Hepatocyte (in vitro differentiated cells): ENCODE measurements around the gene KIAA1671. TPM values are rescaled to one million over a fixed set of nuclear protein-coding genes. Genes with fewer than 3 reads are reported as not detected.
A peak's percentile ranks its signal among the peaks of the same experiment; 100 is the strongest.

Source experiments
- DNase-seq: peaks from one replicate; pipeline ENCODE4 v3.0.0-alpha.2; 2016; ENCODE audit warnings: low spot score
- H2AFZ ChIP-seq: fragments of 200-600 bp; sonication (generic); 2 replicates; pipeline ENCODE4 v1.6.0; 2016; ENCODE audit warnings: antibody characterized with exemption, mild to moderate bottlenecking
- H3K27ac ChIP-seq: fragments of 200-600 bp; sonication (generic); 2 replicates; pipeline ENCODE4 v1.5.1; 2016; ENCODE audit warnings: mild to moderate bottlenecking
- H3K27me3 ChIP-seq: fragments of 200-600 bp; sonication (generic); 2 replicates; pipeline ENCODE4 v1.6.1; 2016
- H3K36me3 ChIP-seq: fragments of 200-600 bp; sonication (generic); replicated peaks from 2 replicates; pipeline ENCODE4 v1.5.1; 2016; ENCODE audit warnings: low read depth; ENCODE audit not compliant: insufficient read depth
- H3K4me1 ChIP-seq: fragments of 200-600 bp; sonication (generic); 2 replicates; pipeline ENCODE4 v1.5.1; 2016; ENCODE audit warnings: mild to moderate bottlenecking, moderate library complexity; ENCODE audit not compliant: insufficient read depth
- H3K4me2 ChIP-seq: fragments of 200-600 bp; sonication (generic); 2 replicates; pipeline ENCODE4 v1.6.0; 2016
- H3K4me3 ChIP-seq: fragments of 200-600 bp; sonication (generic); 2 replicates; pipeline ENCODE4 v1.5.1; 2016; ENCODE audit warnings: mild to moderate bottlenecking
- H3K79me2 ChIP-seq: fragments of 200-600 bp; sonication (generic); 2 replicates; pipeline ENCODE4 v1.6.0; 2017; ENCODE audit warnings: mild to moderate bottlenecking
- H3K9me2 ChIP-seq: fragments of 200-600 bp; sonication (generic); replicated peaks from 2 replicates; pipeline ENCODE4 v1.6.0; 2017; ENCODE audit warnings: mild to moderate bottlenecking; ENCODE audit not compliant: insufficient read depth
- H3K9me3 ChIP-seq: fragments of 200-600 bp; sonication (generic); 2 replicates; pipeline ENCODE4 v1.5.1; 2016; ENCODE audit warnings: low read depth, mild to moderate bottlenecking
- H4K20me1 ChIP-seq: fragments of 200-600 bp; sonication (generic); 2 replicates; pipeline ENCODE4 v1.6.0; 2016; ENCODE audit warnings: mild to moderate bottlenecking; ENCODE audit not compliant: insufficient read depth, poor library complexity, severe bottlenecking
- EZH2 ChIP-seq: fragments of 200-600 bp; sonication (generic); IDR thresholded peaks from 2 replicates; pipeline ENCODE4 v1.6.1; 2016; ENCODE audit warnings: antibody characterized with exemption, mild to moderate bottlenecking, borderline replicate concordance
- EZH2phosphoT487 ChIP-seq: fragments of 200-600 bp; sonication (generic); IDR thresholded peaks from one replicate; pipeline ENCODE4 v1.6.1; 2018; ENCODE audit warnings: antibody characterized with exemption, mild to moderate bottlenecking, low read depth, moderate library complexity; ENCODE audit not compliant: unreplicated experiment, severe bottlenecking
- WGBS: methylation state at CpG from one replicate; pipeline ENCODE4 v1.1.6; 2016; ENCODE audit warnings: low lambda C conversion rate; ENCODE audit errors: missing lambda C conversion rate; 5-methylcytosine and 5-hydroxymethylcytosine counted together
- polyA plus RNA-seq: library from polyadenylated mRNA; unstranded; fragments of >200 nt; fragmentation: Nextera tagmentation; extraction: Ambion mirVana; gene quantifications from 2 replicates; pipeline ENCODE4 v1.2.1, GENCODE V29; 2016
- total RNA-seq: library from RNA; depleted of rRNA; stranded (reverse); fragments of >200 nt; gene quantifications from 2 replicates; pipeline ENCODE4 v1.2.3, GENCODE V29; 2014
- TF ChIP-seq, protein P1 (sequence below): fragments of 200-600 bp; sonication (generic); IDR thresholded peaks from 2 replicates; pipeline ENCODE4 v1.5.1; 2016; ENCODE audit warnings: antibody characterized with exemption, mild to moderate bottlenecking; ENCODE audit not compliant: poor library complexity

The KIAA1671 gene
- total and polyA plus RNA-seq, 2 experiments from 2014 or later = 8.1 to 26.5 TPM

DNA sequence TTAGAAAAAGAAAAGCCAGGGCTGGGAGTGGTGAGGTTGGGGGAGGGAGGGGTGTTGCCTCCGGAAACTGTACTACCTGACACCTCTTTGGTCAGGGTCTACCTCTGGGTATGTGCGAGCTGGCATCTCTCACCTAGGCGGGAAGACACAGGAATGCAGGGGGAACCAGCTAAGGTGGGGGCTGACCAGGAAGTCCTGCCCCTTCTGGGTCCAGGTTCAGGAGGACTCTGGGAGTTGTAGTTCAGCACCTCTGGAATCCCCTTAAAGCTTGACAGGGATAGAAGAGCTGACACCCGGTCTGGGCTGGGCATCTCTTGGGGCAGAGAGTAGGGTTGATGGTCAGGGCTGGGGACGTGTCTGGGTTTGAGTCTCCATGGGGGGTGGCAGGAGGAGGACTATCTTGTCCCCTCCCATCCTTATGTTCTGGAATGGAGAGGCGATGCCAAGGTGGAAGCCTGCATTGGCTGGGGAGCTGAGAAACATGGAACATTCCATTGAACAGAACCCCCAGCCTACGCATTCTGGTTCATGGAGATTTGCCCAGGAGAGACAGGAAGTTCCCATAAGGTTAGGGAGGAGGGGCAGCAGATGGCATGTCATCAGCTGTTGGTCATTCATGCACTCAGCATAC lies 2.1 kb upstream of the KIAA1671 start:
- H3K4me1 ChIP-seq = peaks cover 12% of the 10 kb centered on the region
- no peak overlapping the region for H2AFZ ChIP-seq
- DNase-seq = no peak
- H3K79me2 ChIP-seq = peaks cover 14% of the 10 kb centered on the region
- WGBS = 38% methylated on average over 7 of the region's 7 CpGs
- H3K9me2 ChIP-seq = no peaks in the 10 kb centered on the region
- H3K36me3 ChIP-seq = no peaks in the 10 kb centered on the region
- no peaks in the 10 kb centered on the region for H3K27me3 ChIP-seq
- H3K27ac ChIP-seq = no peak overlapping the region
- TF ChIP-seq, protein P1, sequence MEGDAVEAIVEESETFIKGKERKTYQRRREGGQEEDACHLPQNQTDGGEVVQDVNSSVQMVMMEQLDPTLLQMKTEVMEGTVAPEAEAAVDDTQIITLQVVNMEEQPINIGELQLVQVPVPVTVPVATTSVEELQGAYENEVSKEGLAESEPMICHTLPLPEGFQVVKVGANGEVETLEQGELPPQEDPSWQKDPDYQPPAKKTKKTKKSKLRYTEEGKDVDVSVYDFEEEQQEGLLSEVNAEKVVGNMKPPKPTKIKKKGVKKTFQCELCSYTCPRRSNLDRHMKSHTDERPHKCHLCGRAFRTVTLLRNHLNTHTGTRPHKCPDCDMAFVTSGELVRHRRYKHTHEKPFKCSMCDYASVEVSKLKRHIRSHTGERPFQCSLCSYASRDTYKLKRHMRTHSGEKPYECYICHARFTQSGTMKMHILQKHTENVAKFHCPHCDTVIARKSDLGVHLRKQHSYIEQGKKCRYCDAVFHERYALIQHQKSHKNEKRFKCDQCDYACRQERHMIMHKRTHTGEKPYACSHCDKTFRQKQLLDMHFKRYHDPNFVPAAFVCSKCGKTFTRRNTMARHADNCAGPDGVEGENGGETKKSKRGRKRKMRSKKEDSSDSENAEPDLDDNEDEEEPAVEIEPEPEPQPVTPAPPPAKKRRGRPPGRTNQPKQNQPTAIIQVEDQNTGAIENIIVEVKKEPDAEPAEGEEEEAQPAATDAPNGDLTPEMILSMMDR = no peak
- no peak for TF ChIP-seq EZH2
- peak overlapping the region; percentile 70 for H3K4me2 ChIP-seq
- H3K9me3 ChIP-seq = no peaks in the 10 kb centered on the region
- no peak overlapping the region for H3K4me3 ChIP-seq
- H4K20me1 ChIP-seq = no peaks in the 10 kb centered on the region

DNA sequence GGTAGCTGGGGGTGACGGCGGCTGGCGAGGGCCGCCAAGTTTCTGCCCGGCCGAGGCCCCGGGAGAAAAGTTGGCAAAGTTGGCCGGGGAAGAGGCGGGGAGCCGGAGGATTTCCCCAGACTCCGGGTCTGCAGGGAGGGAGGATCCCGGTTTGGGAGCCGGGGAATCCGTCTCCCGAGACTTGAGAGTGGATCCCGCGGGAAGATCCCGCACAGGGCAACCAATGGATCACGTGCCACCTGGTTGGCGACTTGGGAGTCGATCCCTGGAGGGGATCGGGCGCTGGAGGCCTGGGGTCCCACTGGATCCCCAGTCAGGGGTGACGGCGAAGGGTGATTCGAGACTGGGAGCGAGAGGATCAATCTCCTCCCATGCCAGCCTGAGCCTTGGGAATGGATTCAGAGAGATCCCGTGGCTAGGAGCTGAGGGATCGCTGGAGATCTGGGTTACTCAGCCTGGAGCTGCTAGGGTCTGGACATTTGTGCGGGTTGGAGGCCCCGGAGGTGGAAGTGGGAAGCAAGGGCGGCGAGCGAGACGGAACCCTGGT lies 394 bp downstream of the KIAA1671 start:
- Histone ChIP-seq H3K9me2 (no peaks in the 10 kb centered on the region), H3K4me1 (peaks cover 12% of the 10 kb centered on the region), H2AFZ (peak overlapping the region; percentile 96), H4K20me1 (no peaks in the 10 kb centered on the region), H3K27me3 (no peaks in the 10 kb centered on the region), H3K79me2 (peaks cover 39% of the 10 kb centered on the region), H3K36me3 (no peaks in the 10 kb centered on the region), H3K4me3 (peak overlapping the region; percentile 89), H3K4me2 (peak overlapping the region; percentile 99), H3K9me3 (no peaks in the 10 kb centered on the region), H3K27ac (peak overlapping the region; percentile 94)
- TF ChIP-seq EZH2 (no peak), EZH2phosphoT487 (no peak)
- TF ChIP-seq, protein P1 = no peak
- WGBS = 3% methylated on average over 31 of the region's 35 CpGs
- peak; percentile 78 for DNase-seq

DNA sequence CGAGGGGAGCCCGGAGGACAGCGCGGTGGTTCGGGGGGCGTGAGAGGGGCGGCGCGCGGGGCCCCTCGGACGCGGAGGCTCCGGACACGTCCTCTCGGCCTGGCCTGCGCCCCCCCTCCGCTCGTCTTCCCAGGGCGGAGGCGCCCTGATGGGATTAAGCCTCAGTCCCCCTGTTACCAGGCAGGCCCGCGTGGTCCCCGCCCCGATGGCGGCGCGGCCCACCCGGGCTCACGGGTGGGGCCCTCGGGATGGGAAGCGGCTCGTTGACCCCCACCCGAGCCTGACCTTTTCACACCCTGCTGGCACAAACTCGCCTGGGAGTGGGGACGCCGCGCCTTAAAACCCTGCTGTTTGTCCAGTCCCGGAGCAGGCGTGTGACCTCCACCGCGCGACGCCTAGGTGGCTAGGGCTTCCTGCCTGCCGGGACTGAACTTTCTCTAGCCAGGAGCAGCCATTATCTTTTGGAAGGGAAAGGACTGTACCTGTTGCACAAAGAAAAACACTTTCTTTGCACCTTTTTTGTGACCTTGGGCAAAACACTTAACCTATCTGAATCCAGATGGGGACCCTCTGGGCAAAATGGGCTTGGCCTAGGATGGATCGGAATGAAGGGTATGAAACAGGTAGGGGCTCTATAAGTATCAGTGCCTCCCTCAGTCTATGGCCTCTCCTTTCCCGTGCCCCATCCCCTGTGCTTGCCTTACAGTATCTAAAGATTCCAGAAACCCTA lies 1.0 kb downstream of the KIAA1671 start:
- peak; percentile 43 for DNase-seq
- H3K4me3 ChIP-seq = peak overlapping the region; percentile 89
- peak overlapping the region; percentile 99 for H3K4me2 ChIP-seq
- H3K36me3 ChIP-seq = no peaks in the 10 kb centered on the region
- peaks cover 12% of the 10 kb centered on the region for H3K4me1 ChIP-seq
- H3K79me2 ChIP-seq = peaks cover 43% of the 10 kb centered on the region
- H2AFZ ChIP-seq = peak overlapping the region; percentile 96
- H4K20me1 ChIP-seq = no peaks in the 10 kb centered on the region
- no peaks in the 10 kb centered on the region for H3K27me3 ChIP-seq
- TF ChIP-seq EZH2 (no peak), EZH2phosphoT487 (no peak)
- TF ChIP-seq, protein P1 = no peak
- 5% methylated on average over 23 of the region's 47 CpGs for WGBS
- no peaks in the 10 kb centered on the region for H3K9me2 ChIP-seq
- no peaks in the 10 kb centered on the region for H3K9me3 ChIP-seq
- peak overlapping the region; percentile 94 for H3K27ac ChIP-seq
